Medulla oblongata (tissue), 1 donor: ENCODE measurements around the gene EIF3K.
"Not testable (repeated sequence)": the region's sequence is repeated elsewhere in the genome, so short reads cannot be mapped to it uniquely, and the experiment has no call there.

Experiments used
- DNase-seq: peaks from one replicate; pipeline ENCODE4 v3.0.0-alpha.2; 2015; ENCODE audit errors: extremely low spot score

The EIF3K gene

GRCh38 chr19:38618590-38619360, at the start of gene EIF3K:
Gene EIF3K (plus strand): TSS chr19:38619188. CDS start chr19:38619269, 81 bp downstream.
- DNase-seq, result peak; percentile 99

DNA sequence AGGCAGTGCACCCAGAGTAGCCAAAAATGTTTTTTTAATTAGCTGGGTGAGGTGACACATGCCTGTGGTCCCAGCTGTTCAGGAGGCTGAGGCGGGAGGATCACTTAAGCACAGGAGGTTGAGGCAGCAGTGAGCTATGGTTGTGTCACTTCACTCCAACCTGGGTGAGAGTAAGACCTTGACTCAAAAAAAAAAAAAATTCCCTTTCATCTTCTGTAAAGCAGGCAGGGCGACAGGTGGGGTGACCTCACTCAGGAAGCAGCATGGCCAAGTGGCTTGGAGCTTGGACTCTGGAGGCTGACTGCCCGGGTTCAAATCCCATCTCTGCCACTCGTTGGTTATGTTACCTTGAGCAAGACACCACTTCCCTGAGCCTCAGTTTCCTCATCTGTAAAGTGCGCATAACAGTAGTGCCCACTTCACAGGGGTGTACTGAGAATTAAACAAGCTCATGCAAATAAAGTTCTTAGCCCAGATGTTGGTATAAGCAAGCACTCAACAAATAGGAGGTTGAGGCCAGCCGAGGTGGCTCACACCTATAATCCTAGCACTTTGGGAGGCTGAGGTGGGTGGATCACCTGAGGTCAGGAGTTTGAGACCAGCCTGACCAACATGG, 49.5 kb upstream of the EIF3K start:
- DNase-seq, result no peak

GRCh38 chr19:38571682-38572081, 47.3 kb upstream of the EIF3K start:
- DNase-seq, result no peak

DNA sequence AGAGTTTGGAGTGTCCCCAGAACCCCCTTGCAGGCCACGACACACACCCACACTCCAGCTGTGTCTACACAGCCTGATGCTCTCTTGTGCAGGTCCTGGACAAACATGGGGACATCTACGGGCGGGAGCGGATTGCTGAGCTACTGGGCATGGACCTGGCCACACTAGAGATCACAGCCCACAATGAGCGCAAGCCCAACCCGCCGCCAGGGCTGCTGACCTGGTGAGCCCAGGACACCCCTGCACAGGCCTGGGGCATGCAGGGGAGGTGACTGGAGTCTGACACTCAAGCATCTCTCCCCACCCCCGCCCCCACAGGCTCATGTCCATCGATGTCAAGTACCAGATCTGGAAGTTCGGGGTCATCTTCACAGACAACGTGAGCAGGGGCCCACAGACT, 41.2 kb upstream of the EIF3K start:
- DNase-seq, result no peak

DNA sequence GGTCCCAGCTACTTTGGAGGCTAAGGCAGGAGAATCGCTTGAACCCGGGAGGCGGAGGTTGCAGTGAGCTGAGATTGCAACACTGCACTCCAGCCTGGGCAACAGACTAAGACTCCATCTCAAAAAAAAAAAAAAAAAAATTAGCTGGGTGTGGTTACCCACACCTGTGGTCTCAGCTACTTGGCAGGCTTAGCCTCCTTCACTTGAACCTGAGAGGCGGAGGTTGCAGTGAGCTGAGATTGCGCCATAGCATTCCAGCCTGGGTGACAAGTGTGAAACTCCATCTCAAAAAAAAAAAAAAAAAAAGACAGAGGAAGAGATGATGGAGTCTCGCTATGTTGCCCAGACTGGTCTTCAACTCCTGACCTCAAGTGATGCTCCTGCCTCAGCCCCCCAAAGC, 39.7 kb upstream of the EIF3K start:
- not testable (repeated sequence) for DNase-seq

GRCh38 chr19:38580080-38580479, 38.9 kb upstream of the EIF3K start:
- DNase-seq, result no peak

DNA sequence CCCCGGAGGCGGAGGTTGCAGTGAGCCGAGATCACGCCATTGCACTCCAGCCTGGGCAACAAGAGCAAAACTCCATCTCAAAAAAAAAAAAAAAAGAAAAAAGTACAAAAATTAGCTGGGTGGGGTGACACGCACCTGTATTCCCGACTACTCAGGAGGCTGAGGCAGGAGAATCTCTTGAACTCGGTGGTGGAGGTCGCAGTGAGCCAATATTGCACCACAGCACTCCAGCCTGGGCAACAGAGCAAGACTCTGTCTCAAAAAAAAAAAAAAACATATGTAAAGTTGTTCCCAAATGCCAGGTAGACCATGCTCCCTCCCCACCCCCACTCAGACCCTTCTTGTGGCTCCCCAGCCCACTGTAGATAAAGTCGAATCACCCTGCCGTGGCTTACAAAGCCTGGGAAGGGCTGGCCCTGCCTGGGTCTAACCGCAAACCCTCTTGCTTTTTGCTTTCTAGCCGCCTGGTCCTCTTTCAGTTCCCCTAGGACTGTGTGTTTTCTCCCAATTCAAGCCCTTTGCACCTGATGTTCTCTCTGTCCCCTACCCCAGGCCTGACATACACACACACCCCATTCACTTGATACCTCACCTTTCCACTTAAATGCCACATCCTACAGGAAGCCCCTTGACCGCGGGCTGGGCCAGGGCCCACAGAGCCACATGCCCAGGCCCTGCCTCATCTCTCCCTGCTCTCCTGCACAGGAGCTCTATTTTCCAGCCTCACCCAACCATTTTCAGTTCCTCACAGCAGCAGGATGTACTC, 35.6 kb upstream of the EIF3K start:
- peak; percentile 11 for DNase-seq

GRCh38 chr19:38583985-38584305, 35.0 kb upstream of the EIF3K start:
- DNase-seq, result no peak

- no peak for DNase-seq
Measured at GRCh38 chr19:38587562-38587961, 31.4 kb upstream of the EIF3K start.

DNA sequence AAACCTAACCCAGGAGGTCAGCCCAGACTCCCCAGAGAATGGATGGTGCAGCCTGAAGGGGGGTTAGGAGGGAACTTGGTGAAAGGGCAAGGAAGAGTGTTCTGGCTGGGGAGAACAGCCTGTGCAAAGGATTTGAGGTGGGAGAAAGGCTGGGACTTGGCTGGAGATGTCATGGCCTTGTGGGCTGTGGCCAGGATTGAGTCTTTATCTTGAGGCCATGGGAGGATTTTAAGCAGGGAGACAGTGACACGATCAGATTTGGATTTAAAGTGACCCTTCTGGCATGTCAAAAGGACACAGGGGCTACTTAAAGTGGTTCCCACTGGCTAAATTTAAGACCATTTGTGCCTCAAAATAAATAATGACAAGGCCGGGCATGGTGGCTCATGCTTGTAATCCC, 30.9 kb upstream of the EIF3K start:
- DNase-seq, result no peak

- DNase-seq, result no peak
Measured at GRCh38 chr19:38592940-38593339, 26.0 kb upstream of the EIF3K start.

DNA sequence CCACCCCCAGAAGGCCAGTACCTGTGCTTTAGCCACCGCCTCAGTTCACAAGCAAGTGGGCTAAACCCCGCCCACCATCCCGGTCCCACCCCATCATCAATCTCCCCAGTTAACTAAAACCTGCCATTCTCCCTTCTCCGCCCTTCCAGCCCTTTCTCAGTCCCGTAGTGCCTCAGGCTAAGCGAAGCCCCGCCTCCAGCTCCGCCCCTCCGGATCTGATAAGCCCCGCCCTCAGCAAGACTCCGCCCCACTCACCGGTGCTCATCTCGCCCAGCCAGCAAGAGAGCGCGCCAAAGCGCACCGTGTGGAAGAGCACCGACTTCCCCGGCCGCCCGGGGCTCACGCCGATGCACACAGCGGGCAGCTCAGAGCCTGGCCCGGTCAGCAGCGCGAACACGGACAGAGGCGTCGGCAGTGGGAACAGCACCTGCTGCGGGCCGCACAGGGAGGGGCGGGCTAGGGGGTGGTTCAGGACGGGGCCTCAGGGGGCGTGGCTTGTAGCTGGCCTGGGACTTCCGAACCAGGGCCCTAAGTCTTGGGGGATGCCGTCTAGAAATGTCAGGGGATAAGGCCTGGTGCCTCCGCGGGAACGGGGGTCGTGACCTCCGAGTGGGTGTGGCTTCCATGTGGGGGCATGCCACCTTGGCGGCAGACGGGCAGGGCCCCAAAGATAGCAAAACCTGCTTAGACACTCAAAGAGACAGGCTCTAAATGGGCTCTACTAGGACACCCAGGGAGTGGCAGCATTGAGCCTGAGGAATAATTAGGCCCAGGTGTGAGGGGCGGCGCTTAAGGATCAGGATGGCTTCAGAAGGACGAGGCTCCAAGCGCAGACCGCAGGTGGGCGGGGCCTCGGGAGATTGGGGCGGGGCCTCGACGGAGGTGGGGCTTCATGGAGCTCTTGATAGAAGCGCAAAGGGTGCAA, 22.7 kb upstream of the EIF3K start:
- no peak for DNase-seq

DNA sequence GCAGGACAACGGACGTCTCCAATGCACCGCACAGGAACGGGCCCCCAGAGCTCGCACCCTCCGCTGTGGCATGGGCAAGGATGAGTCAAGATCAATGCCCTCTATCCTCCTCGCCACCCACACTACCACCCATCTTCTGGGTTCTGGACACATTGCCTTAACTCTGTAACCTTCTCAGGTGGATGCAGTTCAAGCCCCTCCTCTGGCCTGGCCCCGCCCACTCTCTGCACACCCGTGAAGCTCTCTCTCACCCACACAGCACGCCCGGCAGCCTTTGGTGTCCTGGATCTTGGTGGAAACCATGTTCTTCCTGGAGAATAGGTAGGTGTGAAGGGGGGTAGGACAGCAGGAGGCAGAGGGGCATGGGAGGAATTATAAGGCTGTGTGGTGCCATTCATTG, 21.9 kb upstream of the EIF3K start:
- DNase-seq, result no peak

GRCh38 chr19:38599722-38600121, 19.3 kb upstream of the EIF3K start:
- no peak for DNase-seq

- DNase-seq, result not testable (repeated sequence)
Measured at GRCh38 chr19:38602856-38603255, 16.1 kb upstream of the EIF3K start.

DNA sequence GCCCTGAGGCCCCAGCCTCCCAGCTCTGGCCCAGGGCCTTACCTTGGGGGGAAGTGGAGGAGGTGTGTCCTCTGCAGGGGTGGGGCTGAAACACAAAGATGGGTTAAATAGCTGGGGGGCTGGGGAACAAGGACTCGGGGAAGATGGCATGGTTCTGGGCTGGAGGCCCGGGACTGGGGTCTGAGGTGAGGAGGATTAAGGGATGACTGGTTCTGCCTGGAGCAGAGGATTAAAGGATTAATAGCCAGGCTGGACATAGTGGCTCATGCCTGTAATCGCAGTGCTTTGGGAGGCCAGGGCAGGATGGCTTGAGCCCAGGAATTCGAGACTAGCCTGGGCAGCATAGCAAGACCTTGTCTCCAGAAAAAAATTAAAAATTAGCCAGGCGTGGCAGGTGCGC, 12.9 kb upstream of the EIF3K start:
- DNase-seq, result no peak

DNA sequence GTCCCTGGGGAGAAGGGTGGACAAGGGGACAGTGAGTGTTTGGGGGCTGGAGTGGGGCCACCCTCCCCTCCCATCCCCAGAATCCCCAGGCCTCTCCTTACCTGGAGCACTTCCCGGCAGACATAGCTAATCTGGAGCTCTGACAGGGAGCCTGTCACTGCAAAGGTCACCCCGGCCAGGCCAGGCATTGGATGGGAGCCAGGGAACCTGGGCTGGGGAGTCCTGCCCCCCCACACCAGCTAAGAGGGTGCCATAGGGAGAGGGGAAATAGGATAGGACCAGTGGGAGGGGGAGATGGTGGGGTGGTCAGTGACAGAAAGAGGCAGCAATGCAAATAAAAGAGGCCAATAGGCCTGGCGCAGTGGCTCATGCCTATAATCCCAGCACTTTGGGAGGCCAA, 4.7 kb upstream of the EIF3K start:
- DNase-seq, result no peak

GRCh38 chr19:38615007-38615581, 3.9 kb upstream of the EIF3K start:
- no peak for DNase-seq

DNA sequence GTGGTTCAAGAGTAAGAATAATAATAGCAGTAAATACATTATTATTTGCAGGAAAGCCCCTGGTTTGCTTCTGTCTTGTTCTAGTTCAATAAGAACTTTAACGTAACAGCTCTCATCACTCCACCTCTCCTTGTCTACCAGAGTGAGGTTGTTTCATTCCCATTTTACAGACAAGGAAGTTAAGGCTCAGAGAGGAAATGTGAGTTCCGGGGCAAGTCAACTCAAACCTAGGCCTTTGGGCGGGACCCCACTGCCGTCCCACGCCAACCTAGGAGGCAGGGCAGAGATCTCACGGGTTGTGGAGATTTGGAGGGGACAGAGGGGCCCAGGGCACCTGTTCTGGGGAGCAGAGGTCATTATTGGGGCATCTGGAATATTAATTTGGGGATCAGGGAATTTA, 2.7 kb upstream of the EIF3K start:
- DNase-seq, result no peak

- no peak for DNase-seq
Measured at GRCh38 chr19:38617283-38617763, 1.7 kb upstream of the EIF3K start.
